ENCODE data around the gene CSH1.

Gene CSH1

DNA sequence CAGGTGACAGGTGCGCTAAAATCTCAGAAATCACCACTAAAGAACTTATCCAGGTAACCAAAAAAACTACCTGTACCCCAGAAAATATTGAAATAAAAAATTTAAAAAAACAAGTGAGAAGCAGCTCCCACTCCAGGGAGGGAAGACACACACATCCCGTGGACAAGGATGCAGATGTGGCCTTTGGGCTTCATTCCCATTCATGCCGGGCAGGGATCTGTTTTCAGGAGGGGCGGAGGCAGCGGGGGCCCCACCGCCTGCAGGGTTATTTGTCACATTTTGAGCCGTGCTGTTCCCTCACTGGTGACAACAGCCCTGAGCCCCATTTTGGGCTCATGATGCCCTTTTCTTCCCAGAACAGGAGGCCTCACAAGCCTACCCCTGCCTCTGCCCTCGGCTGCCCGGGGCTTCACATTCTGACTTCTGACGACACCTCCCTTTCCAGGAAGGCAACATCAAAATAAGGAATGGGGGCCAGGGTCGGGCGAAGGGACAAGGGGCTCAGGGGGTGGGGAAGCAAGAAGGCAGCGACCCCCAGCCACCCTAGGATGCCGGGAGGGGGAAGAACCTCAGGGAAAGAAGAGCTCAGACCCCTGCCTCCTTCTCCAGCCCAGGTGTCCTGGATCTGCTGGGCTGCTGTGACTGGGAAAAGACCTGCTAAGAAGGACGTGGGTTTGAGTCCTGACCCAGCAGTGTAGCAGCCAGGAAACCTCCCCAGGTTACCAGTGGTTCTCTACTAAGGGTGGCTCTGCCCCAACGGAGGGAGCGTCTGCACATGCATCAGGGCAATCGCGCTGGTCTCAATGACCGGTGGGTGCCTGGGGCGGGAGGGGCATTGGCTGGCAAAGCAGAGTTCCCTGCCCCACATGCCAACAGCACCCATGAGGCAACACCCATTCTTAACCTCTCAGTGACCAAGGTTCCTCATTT lies 38.1 kb upstream of the CSH1 start:
- H3K36me3 ChIP-seq (ENCODE audit: control insufficient read depth, low read length) = peaks cover 27% of the 10 kb centered on the region
- H3K9me2 ChIP-seq (replicated peaks; ENCODE audit: control insufficient read depth, low read length) = no peaks in the 10 kb centered on the region
- H4K20me1 ChIP-seq (ENCODE audit: control insufficient read depth, insufficient read depth, low read depth, low read length) = peaks cover 13% of the 10 kb centered on the region
- peak overlapping the region; percentile 98; the same call in 1 of the 2 replicates for H3K4me3 ChIP-seq (ENCODE audit: low read length)
- peaks cover 33% of the 10 kb centered on the region for H3K79me2 ChIP-seq (ENCODE audit: control insufficient read depth, low read length)
- H3K27ac ChIP-seq (ENCODE audit: low read depth, low read length) = peak overlapping the region; percentile 92
- no peak for TF ChIP-seq EZH2phosphoT487 (IDR thresholded peaks at IDR 0.05; ENCODE audit: borderline replicate concordance, low read length)
- TF ChIP-seq, protein P1, sequence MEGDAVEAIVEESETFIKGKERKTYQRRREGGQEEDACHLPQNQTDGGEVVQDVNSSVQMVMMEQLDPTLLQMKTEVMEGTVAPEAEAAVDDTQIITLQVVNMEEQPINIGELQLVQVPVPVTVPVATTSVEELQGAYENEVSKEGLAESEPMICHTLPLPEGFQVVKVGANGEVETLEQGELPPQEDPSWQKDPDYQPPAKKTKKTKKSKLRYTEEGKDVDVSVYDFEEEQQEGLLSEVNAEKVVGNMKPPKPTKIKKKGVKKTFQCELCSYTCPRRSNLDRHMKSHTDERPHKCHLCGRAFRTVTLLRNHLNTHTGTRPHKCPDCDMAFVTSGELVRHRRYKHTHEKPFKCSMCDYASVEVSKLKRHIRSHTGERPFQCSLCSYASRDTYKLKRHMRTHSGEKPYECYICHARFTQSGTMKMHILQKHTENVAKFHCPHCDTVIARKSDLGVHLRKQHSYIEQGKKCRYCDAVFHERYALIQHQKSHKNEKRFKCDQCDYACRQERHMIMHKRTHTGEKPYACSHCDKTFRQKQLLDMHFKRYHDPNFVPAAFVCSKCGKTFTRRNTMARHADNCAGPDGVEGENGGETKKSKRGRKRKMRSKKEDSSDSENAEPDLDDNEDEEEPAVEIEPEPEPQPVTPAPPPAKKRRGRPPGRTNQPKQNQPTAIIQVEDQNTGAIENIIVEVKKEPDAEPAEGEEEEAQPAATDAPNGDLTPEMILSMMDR (IDR thresholded peaks at IDR 0.05; ENCODE audit: low read depth, low read length, poor library complexity, severe bottlenecking) = no peak
- peak overlapping the region; percentile 99 for H3K4me2 ChIP-seq (ENCODE audit: low read length)
- H3K9me3 ChIP-seq (ENCODE audit: control insufficient read depth, insufficient read depth, low read length) = no peaks in the 10 kb centered on the region
- peaks cover 10% of the 10 kb centered on the region; the same call in 1 of the 2 replicates for H3F3A ChIP-seq (ENCODE audit: control insufficient read depth, insufficient read depth)
- peaks cover 88% of the 10 kb centered on the region for H3K4me1 ChIP-seq (ENCODE audit: control insufficient read depth, low read length)
- no peaks in the 10 kb centered on the region for H3K27me3 ChIP-seq (ENCODE audit: control insufficient read depth, low read length)

DNA sequence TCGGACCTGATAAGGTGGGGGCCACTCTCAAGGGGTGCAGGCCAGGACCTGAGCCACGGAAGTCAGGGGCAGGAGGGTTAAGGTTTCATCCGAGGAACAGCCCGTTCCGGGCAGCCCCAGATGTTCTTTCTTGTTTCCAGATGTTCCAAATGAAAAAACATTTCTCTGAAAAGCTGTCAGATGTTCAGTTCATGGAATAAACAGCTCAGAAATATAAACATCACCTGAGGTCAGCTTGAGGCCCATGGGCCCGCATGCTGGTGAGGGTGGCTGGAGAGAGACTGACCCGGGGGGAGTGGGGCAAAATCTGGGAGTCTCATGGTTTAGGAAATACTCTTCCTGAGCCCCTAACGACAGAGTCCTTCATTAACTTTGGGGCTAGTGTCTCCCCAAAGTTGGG lies 37.2 kb upstream of the CSH1 start:
- Histone ChIP-seq H3K27me3 (ENCODE audit: control insufficient read depth, low read length) (no peaks in the 10 kb centered on the region), H3K9me2 (replicated peaks; ENCODE audit: control insufficient read depth, low read length) (no peaks in the 10 kb centered on the region), H3K4me2 (ENCODE audit: low read length) (peak overlapping the region; percentile 99), H3F3A (ENCODE audit: control insufficient read depth, insufficient read depth) (peaks cover 12% of the 10 kb centered on the region; the same call in 1 of the 2 replicates), H3K4me1 (ENCODE audit: control insufficient read depth, low read length) (peaks cover 88% of the 10 kb centered on the region), H3K9me3 (ENCODE audit: control insufficient read depth, insufficient read depth, low read length) (no peaks in the 10 kb centered on the region), H3K4me3 (ENCODE audit: low read length) (peak overlapping the region; percentile 98), H3K27ac (ENCODE audit: low read depth, low read length) (peak overlapping the region; percentile 92), H4K20me1 (ENCODE audit: control insufficient read depth, insufficient read depth, low read depth, low read length) (peaks cover 20% of the 10 kb centered on the region), H3K79me2 (ENCODE audit: control insufficient read depth, low read length) (peaks cover 42% of the 10 kb centered on the region), H3K36me3 (ENCODE audit: control insufficient read depth, low read length) (peaks cover 35% of the 10 kb centered on the region)
- TF ChIP-seq, protein P1 (IDR thresholded peaks at IDR 0.05; ENCODE audit: low read depth, low read length, poor library complexity, severe bottlenecking) = no peak
- TF ChIP-seq EZH2phosphoT487 (IDR thresholded peaks at IDR 0.05; ENCODE audit: borderline replicate concordance, low read length) = no peak

DNA sequence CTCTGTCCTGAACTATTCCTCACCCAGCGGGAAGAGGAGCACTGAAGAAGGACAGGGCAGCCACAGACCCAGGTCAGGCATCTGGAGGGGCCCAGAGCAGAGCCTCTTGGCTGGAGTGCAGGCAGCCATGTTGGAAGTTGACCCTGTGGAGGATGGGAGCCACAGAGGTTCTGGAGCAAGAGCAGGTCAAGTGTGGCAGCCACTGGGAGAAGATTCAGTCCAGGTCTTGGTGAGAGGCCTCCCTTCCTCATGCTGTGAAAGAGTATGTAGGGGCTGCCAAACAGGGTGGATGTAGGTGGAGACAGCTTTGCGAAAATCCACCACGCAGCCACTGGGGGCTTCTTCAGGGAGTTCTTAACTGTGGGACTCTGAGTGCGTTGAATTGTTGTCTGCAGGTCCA lies 36.3 kb upstream of the CSH1 start:
- TF ChIP-seq, protein P1 (IDR thresholded peaks at IDR 0.05; ENCODE audit: low read depth, low read length, poor library complexity, severe bottlenecking) = no peak
- TF ChIP-seq EZH2phosphoT487 (IDR thresholded peaks at IDR 0.05; ENCODE audit: borderline replicate concordance, low read length) = no peak
- peak overlapping the region; percentile 99 for H3K4me2 ChIP-seq (ENCODE audit: low read length)
- H3K36me3 ChIP-seq (ENCODE audit: control insufficient read depth, low read length) = peaks cover 44% of the 10 kb centered on the region
- peak overlapping the region; percentile 98 for H3K4me3 ChIP-seq (ENCODE audit: low read length)
- no peaks in the 10 kb centered on the region for H3K9me2 ChIP-seq (replicated peaks; ENCODE audit: control insufficient read depth, low read length)
- H3K9me3 ChIP-seq (ENCODE audit: control insufficient read depth, insufficient read depth, low read length) = no peaks in the 10 kb centered on the region
- peaks cover 88% of the 10 kb centered on the region for H3K4me1 ChIP-seq (ENCODE audit: control insufficient read depth, low read length)
- H3F3A ChIP-seq (ENCODE audit: control insufficient read depth, insufficient read depth) = peaks cover 18% of the 10 kb centered on the region
- no peaks in the 10 kb centered on the region for H3K27me3 ChIP-seq (ENCODE audit: control insufficient read depth, low read length)
- peaks cover 48% of the 10 kb centered on the region for H3K79me2 ChIP-seq (ENCODE audit: control insufficient read depth, low read length)
- peak overlapping the region; percentile 92 for H3K27ac ChIP-seq (ENCODE audit: low read depth, low read length)
- H4K20me1 ChIP-seq (ENCODE audit: control insufficient read depth, insufficient read depth, low read depth, low read length) = peaks cover 22% of the 10 kb centered on the region

Measured in DOHH2 (cell line).